Endothelial cell of umbilical vein (primary cell): ENCODE data around the gene DNAJA4. TPM values are rescaled to one million over a fixed set of nuclear protein-coding genes. Genes with fewer than 3 reads are reported as not detected.

Experiments
- BruUV-seq: library from RNA; stranded (reverse); fragments of 400-500 nt; replicated peaks from 2 replicates; lab custom pipeline; 2021; lab: Mats Ljungman, UMichigan
- CTCF ChIA-PET: fragments of 300-600, 350-600 bp; sonication (Branson Sonifier 250); formaldehyde crosslinking; loops from one replicate; lab custom pipeline; 2021; ENCODE audit warnings: antibody characterized with exemption, inconsistent platforms; lab: Charles Lee
- POLR2A ChIA-PET: fragments of 300-600, 350-600 bp; sonication (Branson Sonifier 250); formaldehyde crosslinking; loops from one replicate; lab custom pipeline; 2021; ENCODE audit warnings: antibody characterized with exemption, inconsistent platforms; lab: Charles Lee
- DNase-seq: peaks from one replicate; pipeline ENCODE4 v3.0.0-alpha.2; 2011; ENCODE audit warnings: low read depth, low spot score
- FAIRE-seq: peaks from 2 replicates; lab custom pipeline; 2011; peaks lifted over from hg19 to GRCh38; lab: Jason Lieb, UNC
- H2AFZ ChIP-seq: 2 replicates; pipeline ENCODE4 v1.6.0; 2012; ENCODE audit warnings: low read depth, low read length, control low read depth, inconsistent platforms
- H3K27ac ChIP-seq: 2 replicates; pipeline ENCODE4 v1.5.1; 2011; ENCODE audit warnings: low read depth, mild to moderate bottlenecking, control low read depth, low read length, moderate library complexity; ENCODE audit not compliant: insufficient read depth
- H3K27me3 ChIP-seq, 2 experiments: 2 replicates each; pipeline versions ENCODE4 v1.6.0 to v1.6.1; 2011; ENCODE audit warnings: low read length in 2 of 2, mixed read lengths in 1 of 2; ENCODE audit not compliant: control insufficient read depth in 2 of 2, insufficient read depth in 2 of 2
- H3K36me3 ChIP-seq, 2 experiments: 2 replicates in 1 of 2; 3 replicates in 1 of 2; pipeline ENCODE4 v1.5.1; 2011; ENCODE audit warnings: low read length in 2 of 2, mild to moderate bottlenecking in 1 of 2, moderate library complexity in 1 of 2; ENCODE audit not compliant: control insufficient read depth in 2 of 2, insufficient read depth in 2 of 2; ENCODE audit errors: extremely low read depth in 1 of 2
- H3K4me1 ChIP-seq: 3 replicates; pipeline ENCODE4 v1.5.1; 2011; ENCODE audit warnings: mild to moderate bottlenecking, low read length; ENCODE audit not compliant: control insufficient read depth, insufficient read depth; ENCODE audit errors: extremely low read depth
- H3K4me2 ChIP-seq: 2 replicates; pipeline ENCODE4 v1.6.1; 2011; ENCODE audit warnings: low read length, control low read depth, mixed read lengths; ENCODE audit not compliant: insufficient read depth
- H3K4me3 ChIP-seq, 3 experiments: fragments of 200-600 bp in 1 of 3; sonication (generic), shearing (Covaris generic) in 1 of 3; replicated peaks in 1 of 3; 2 replicates each; pipeline ENCODE4 v1.5.1; 2011 to 2016; ENCODE audit warnings: control low read depth in 3 of 3, low read length in 3 of 3, mild to moderate bottlenecking in 2 of 3, inconsistent platforms in 1 of 3, low read depth in 1 of 3, moderate library complexity in 1 of 3; ENCODE audit not compliant: insufficient read depth in 1 of 3
- H3K79me2 ChIP-seq: 2 replicates; pipeline ENCODE4 v1.6.0; 2012; ENCODE audit warnings: low read length, inconsistent platforms; ENCODE audit not compliant: control insufficient read depth, insufficient read depth
- H3K9ac ChIP-seq: replicated peaks from 2 replicates; pipeline ENCODE3; 2011; ENCODE audit warnings: low read length, control low read depth; ENCODE audit not compliant: insufficient read depth; ENCODE audit errors: extremely low read depth
- H3K9me1 ChIP-seq: replicated peaks from 3 replicates; pipeline ENCODE4 v1.6.0; 2011; ENCODE audit warnings: mild to moderate bottlenecking, low read length; ENCODE audit not compliant: control insufficient read depth, insufficient read depth; ENCODE audit errors: extremely low read depth
- H3K9me3 ChIP-seq: replicated peaks from 2 replicates; pipeline ENCODE4 v1.5.1; 2012; ENCODE audit warnings: low read length, inconsistent platforms; ENCODE audit not compliant: control insufficient read depth, insufficient read depth
- H4K20me1 ChIP-seq: replicated peaks from 2 replicates; pipeline ENCODE3; 2011; ENCODE audit warnings: mild to moderate bottlenecking, low read length; ENCODE audit not compliant: control insufficient read depth, insufficient read depth; ENCODE audit errors: extremely low read depth
- CTCF ChIP-seq, 2 donors: IDR thresholded peaks; 1 replicate in 1 of 2; 2 replicates in 1 of 2; pipeline ENCODE4 v1.5.1; 2011; ENCODE audit warnings: low read length in 2 of 2, mild to moderate bottlenecking in 2 of 2, moderate library complexity in 2 of 2, control low read depth in 1 of 2, inconsistent platforms in 1 of 2, low read depth in 1 of 2; ENCODE audit not compliant: insufficient read depth in 1 of 2; ENCODE audit errors: extremely low read depth in 1 of 2
- GATA2 ChIP-seq: IDR thresholded peaks from 2 replicates; pipeline ENCODE4 v1.7.0; 2011; ENCODE audit warnings: low read depth, mild to moderate bottlenecking, moderate library complexity, mixed read lengths, low read length; ENCODE audit not compliant: insufficient read length, insufficient read depth
- JUN ChIP-seq: IDR thresholded peaks from 2 replicates; pipeline ENCODE4 v1.6.1; 2011; ENCODE audit warnings: borderline replicate concordance, low read depth; ENCODE audit not compliant: insufficient read length, insufficient read depth
- MAX ChIP-seq: IDR thresholded peaks from 2 replicates; pipeline ENCODE4 v1.6.1; 2011; ENCODE audit not compliant: insufficient read depth, insufficient read length
- POLR2A ChIP-seq: IDR thresholded peaks from 2 replicates; pipeline ENCODE4 v1.6.1; 2012; ENCODE audit warnings: low read depth, mild to moderate bottlenecking, control low read depth, low read length
- dilution Hi-C: fragments of 300-500 bp; cut with MboI; formaldehyde crosslinking; loops from one replicate; pipeline ENCODE4 v1.15.0; 2019; ENCODE audit warnings: low sequenced_read_pairs; ENCODE audit not compliant: extremely low pct_ligation_motif_present
- intact Hi-C: fragments of 100-400 bp; cut with micrococcal nuclease; formaldehyde crosslinking; loops from one replicate; pipeline ENCODE4 v1.10.0; 2022
- polyA plus RNA-seq, 4 experiments: library from polyadenylated mRNA; depleted of rRNA in 3 of 4; stranded (reverse) in 3 of 4; unstranded in 1 of 4; fragments of >200 nt; gene quantifications; 2 replicates each; pipeline versions ENCODE4 v1.2.1 to v1.2.3, GENCODE V29; 2011 to 2012; ENCODE audit warnings: missing spikeins in 1 of 4
- total RNA-seq: library from RNA; stranded (reverse); gene quantifications from 2 replicates; pipeline ENCODE4 v1.2.3, GENCODE V29; 2021

DNAJA4 gene
- total and polyA plus RNA-seq, 2 donors (not counting 3 experiments of a cell fraction or from before 2014, with no cell fraction given), result 17.3 to 21.3 TPM

- intact Hi-C loops (no loop called here), dilution Hi-C loops (no loop called here)
- Histone ChIP-seq H2AFZ (no peak overlapping the region), H3K9ac (no peak overlapping the region), H3K4me1 (no peaks in the 10 kb centered on the region), H3K79me2 (no peaks in the 10 kb centered on the region), H3K4me3 (no peak overlapping the region), H3K9me3 (no peaks in the 10 kb centered on the region), H4K20me1 (no peaks in the 10 kb centered on the region), H3K9me1 (no peaks in the 10 kb centered on the region), H3K27me3 (peaks cover 2 to 6% of the 10 kb centered on the region in 2 experiments), H3K4me2 (no peak overlapping the region), H3K36me3 (no peaks in the 10 kb centered on the region), H3K27ac (no peak overlapping the region)
- TF ChIP-seq GATA2, result no peak
- no peak for TF ChIP-seq POLR2A
- no peak for TF ChIP-seq JUN
- POLR2A ChIA-PET, result no interaction called here
- FAIRE-seq, result no peak
- no peak for DNase-seq
- BruUV-seq, result no TSS peak
- CTCF ChIA-PET, result interaction anchor here (1.0 to 1.9 kb wide), 3 partner anchors 14 to 16 kb away, joined by 3 to 4 read pairs (median 3); no protein-coding TSS in a partner anchor
These were observed 8.8 kb upstream of the DNAJA4 start for GRCh38 chr15:78255421-78256043.

GRCh38 chr15:78256044-78256437, 8.3 kb upstream of the DNAJA4 start:
- Histone ChIP-seq H4K20me1 (no peaks in the 10 kb centered on the region), H3K4me1 (no peaks in the 10 kb centered on the region), H3K27ac (no peak overlapping the region), H3K4me2 (no peak overlapping the region), H3K9me1 (no peaks in the 10 kb centered on the region), H3K79me2 (no peaks in the 10 kb centered on the region), H3K4me3 (no peak overlapping the region), H2AFZ (no peak overlapping the region), H3K9me3 (no peaks in the 10 kb centered on the region), H3K27me3 (peaks cover 2 to 5% of the 10 kb centered on the region in 2 experiments), H3K9ac (no peak overlapping the region), H3K36me3 (no peaks in the 10 kb centered on the region)
- no peak for DNase-seq
- intact Hi-C loops, result no loop called here
- ChIA-PET POLR2A (no interaction called here), CTCF (interaction anchor here (1.0 to 1.9 kb wide), 2 partner anchors 15 to 16 kb away, joined by 3 to 4 read pairs; no protein-coding TSS in a partner anchor)
- TF ChIP-seq CTCF (IDR thresholded peaks at IDR 0.05; ENCODE audit: extremely low read depth in 1 of 2, insufficient read depth in 1 of 2, low read depth in 1 of 2, low read length in 2 of 2), result no peak
- TF ChIP-seq MAX, result no peak
- no TSS peak for BruUV-seq
- dilution Hi-C loops, result no loop called here
- no peak for FAIRE-seq
